ENCODE results near the gene DECR2.
A peak's percentile ranks its signal among the peaks of the same experiment; 100 is the strongest.

DECR2 gene

GRCh38 chr16:456891-457483 lies 55.3 kb downstream of the DECR2 start:
- Histone ChIP-seq H3K36me3 (ENCODE audit: control insufficient read depth, insufficient read depth, low read length) (0 out of 2 replicates have a peak, but pooled peaks cover 3% of the 10 kb centered on the region), H3K4me3 (ENCODE audit: low read depth, low read length) (no peak overlapping the region), H3K9ac (ENCODE audit: low read depth, low read length) (no peak overlapping the region), H3K4me1 (ENCODE audit: control insufficient read depth, insufficient read depth, low read length) (peaks cover 10% of the 10 kb centered on the region), H3K27ac (ENCODE audit: low read depth, low read length) (peak overlapping the region; percentile 23), H3K9me3 (ENCODE audit: control insufficient read depth, insufficient read depth, low read length) (no peaks in the 10 kb centered on the region), H3K27me3 (ENCODE audit: control insufficient read depth, insufficient read depth, low read length) (no peaks in the 10 kb centered on the region)

- H3K27ac ChIP-seq (ENCODE audit: low read depth, low read length) = peak overlapping the region; percentile 28
- no peaks in the 10 kb centered on the region for H3K27me3 ChIP-seq (ENCODE audit: control insufficient read depth, insufficient read depth, low read length)
- peaks cover 6% of the 10 kb centered on the region; the same call in 1 of the 2 replicates for H3K36me3 ChIP-seq (ENCODE audit: control insufficient read depth, insufficient read depth, low read length)
- no peak overlapping the region for H3K9ac ChIP-seq (ENCODE audit: low read depth, low read length)
- peaks cover 10% of the 10 kb centered on the region for H3K4me1 ChIP-seq (ENCODE audit: control insufficient read depth, insufficient read depth, low read length)
- H3K4me3 ChIP-seq (ENCODE audit: low read depth, low read length) = no peak overlapping the region
- H3K9me3 ChIP-seq (ENCODE audit: control insufficient read depth, insufficient read depth, low read length) = no peaks in the 10 kb centered on the region
Measured at GRCh38 chr16:457732-458400, 56.2 kb downstream of the DECR2 start.

DNA sequence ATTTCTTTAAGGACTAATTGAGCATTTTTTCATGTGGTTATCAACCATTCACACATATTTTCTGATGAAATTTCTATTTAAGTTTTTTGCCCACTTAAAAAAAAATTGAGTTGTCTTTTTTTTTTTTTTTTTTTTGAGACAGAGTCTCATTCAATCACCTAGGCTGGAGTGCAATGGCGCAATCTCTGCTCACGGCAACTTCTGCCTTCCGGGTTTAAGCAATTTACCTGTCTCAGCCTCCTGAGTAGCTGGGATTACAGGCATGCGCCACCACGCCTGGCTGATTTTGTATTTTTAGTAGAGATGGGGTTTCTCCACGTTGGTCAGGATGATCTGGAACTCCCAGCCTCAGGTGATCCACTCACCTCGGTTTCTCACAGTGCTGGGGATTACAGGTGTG lies 58.1 kb downstream of the DECR2 start:
- Histone ChIP-seq H3K27me3 (ENCODE audit: control insufficient read depth, insufficient read depth, low read length) (no peaks in the 10 kb centered on the region), H3K36me3 (ENCODE audit: control insufficient read depth, insufficient read depth, low read length) (peaks cover 10% of the 10 kb centered on the region; the same call in 1 of the 2 replicates), H3K9ac (ENCODE audit: low read depth, low read length) (no peak overlapping the region), H3K9me3 (ENCODE audit: control insufficient read depth, insufficient read depth, low read length) (no peaks in the 10 kb centered on the region), H3K4me1 (ENCODE audit: control insufficient read depth, insufficient read depth, low read length) (peaks cover 10% of the 10 kb centered on the region), H3K4me3 (ENCODE audit: low read depth, low read length) (no peak overlapping the region), H3K27ac (ENCODE audit: low read depth, low read length) (no peak overlapping the region)

DNA sequence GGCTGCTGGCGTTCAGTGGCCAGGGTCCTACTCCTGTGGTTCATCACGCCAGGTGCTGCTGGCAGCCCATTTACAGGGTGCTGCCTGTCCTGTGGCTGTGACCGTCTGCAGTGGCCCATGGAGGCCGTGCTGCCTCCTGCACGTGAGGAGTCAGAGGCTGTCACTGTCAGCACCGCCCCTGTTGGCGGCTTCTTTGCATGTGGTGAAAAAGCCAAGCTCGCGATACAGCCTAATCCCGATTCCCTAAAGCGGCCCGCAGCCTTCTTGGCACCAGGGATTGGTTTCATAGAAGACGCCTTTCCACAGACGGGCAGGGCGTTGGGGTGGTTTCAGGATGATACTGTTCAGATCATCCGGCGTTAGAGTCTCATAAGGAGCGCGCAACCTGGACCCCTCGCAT lies 59.1 kb downstream of the DECR2 start:
- no peaks in the 10 kb centered on the region for H3K9me3 ChIP-seq (ENCODE audit: control insufficient read depth, insufficient read depth, low read length)
- H3K4me3 ChIP-seq (ENCODE audit: low read depth, low read length) = no peak overlapping the region
- no peaks in the 10 kb centered on the region for H3K27me3 ChIP-seq (ENCODE audit: control insufficient read depth, insufficient read depth, low read length)
- no peak overlapping the region for H3K27ac ChIP-seq (ENCODE audit: low read depth, low read length)
- H3K36me3 ChIP-seq (ENCODE audit: control insufficient read depth, insufficient read depth, low read length) = peaks cover 10% of the 10 kb centered on the region; the same call in 1 of the 2 replicates
- no peak overlapping the region for H3K9ac ChIP-seq (ENCODE audit: low read depth, low read length)
- H3K4me1 ChIP-seq (ENCODE audit: control insufficient read depth, insufficient read depth, low read length) = peaks cover 10% of the 10 kb centered on the region

Measured in HUES48 (cell line).